ENCODE data around the gene DIDO1. TPM values are rescaled to one million over a fixed set of nuclear protein-coding genes. Genes with fewer than 3 reads are reported as not detected.
A peak's percentile ranks its signal among the peaks of the same experiment; 100 is the strongest.

The DIDO1 gene
- total and polyA plus RNA-seq, 2 of the 13 experiments (the other 11 are each of a cell fraction or from before 2014, with no cell fraction given), result 75.0 to 75.1 TPM

GRCh38 chr20:62876902-62877816, 49.1 kb downstream of the DIDO1 start (continued):
- TF ChIP-seq MYC (CRISPR knock-in tag; IDR thresholded peaks at IDR 0.05; ENCODE audit: borderline replicate concordance), result peak; percentile 21; the same call in 1 of the 2 replicates
- TF ChIP-seq POLR2A (IDR thresholded peaks at IDR 0.05; ENCODE audit: insufficient read depth in 1 of 2, low read depth in 2 of 2, low read length in 2 of 2), result no peak
- TF ChIP-seq BHLHE40 (IDR thresholded peaks at IDR 0.05; ENCODE audit: low read length), result no peak
- peak; percentile 16; the same call in 1 of the 2 replicates for TF ChIP-seq ZNF83 (CRISPR knock-in tag; IDR thresholded peaks at IDR 0.05; ENCODE audit: borderline replicate concordance)
- TF ChIP-seq KLF15 (CRISPR knock-in tag; IDR thresholded peaks at IDR 0.05; ENCODE audit: borderline replicate concordance), result no peak
- no peak for TF ChIP-seq ZNF205 (CRISPR knock-in tag; IDR thresholded peaks at IDR 0.05)
- no peak for TF ChIP-seq ZNF710 (CRISPR knock-in tag; IDR thresholded peaks at IDR 0.05; ENCODE audit: borderline replicate concordance)
- 0 out of 2 replicates have a peak, but pooled peaks have one; percentile 45 for TF ChIP-seq AFF4 (CRISPR knock-in tag; IDR thresholded peaks at IDR 0.05)
- no peak for TF ChIP-seq NFIC (IDR thresholded peaks at IDR 0.05; ENCODE audit: low read length)
- no peak for TF ChIP-seq ZNF639 (CRISPR knock-in tag; conservative IDR thresholded peaks at IDR 0.05)
- no peak for TF ChIP-seq TBX3 (IDR thresholded peaks at IDR 0.05; ENCODE audit: borderline replicate concordance)
- TF ChIP-seq ZNF616 (CRISPR knock-in tag; IDR thresholded peaks at IDR 0.05; ENCODE audit: low read depth), result no peak
- TF ChIP-seq TARDBP (CRISPR knock-in tag; IDR thresholded peaks at IDR 0.05), result no peak
- no peak for TF ChIP-seq GPBP1L1 (CRISPR knock-in tag; IDR thresholded peaks at IDR 0.05)
- peak; percentile 30; the same call in 1 of the 2 replicates for TF ChIP-seq SAP130 (CRISPR knock-in tag; IDR thresholded peaks at IDR 0.05; ENCODE audit: low read depth)
- no peak for TF ChIP-seq STAT6 (CRISPR knock-in tag; IDR thresholded peaks at IDR 0.05; ENCODE audit: borderline replicate concordance)
- no peak for TF ChIP-seq SRF (IDR thresholded peaks at IDR 0.05; ENCODE audit: low read depth, low read length)
- no peak for TF ChIP-seq FOSL1 (CRISPR knock-in tag; IDR thresholded peaks at IDR 0.05; ENCODE audit: borderline replicate concordance)

Measured in HepG2 (cell line).